ENCODE results near the gene BTBD18.

Gene BTBD18

GRCh38 chr11:57764566-57764965 lies 12.9 kb upstream of the BTBD18 start:
- H3K27ac Mint-ChIP-seq: no peak overlapping the region
- H3K9me3 Mint-ChIP-seq: no peaks in the 10 kb centered on the region
- H3K36me3 Mint-ChIP-seq (ENCODE audit: insufficient read depth): no peaks in the 10 kb centered on the region
- DNase-seq (no peak), ATAC-seq (replicated peaks) (no peak)
- no peaks in the 10 kb centered on the region for H3K4me1 Mint-ChIP-seq (ENCODE audit: low read depth in 2 of 2)
- H3K27me3 Mint-ChIP-seq: no peaks in the 10 kb centered on the region
- no peak overlapping the region for H3K4me3 Mint-ChIP-seq

- Mint-ChIP-seq H3K27ac (no peak overlapping the region), H3K27me3 (no peaks in the 10 kb centered on the region), H3K4me3 (no peak overlapping the region), H3K36me3 (ENCODE audit: insufficient read depth) (no peaks in the 10 kb centered on the region), H3K4me1 (ENCODE audit: low read depth in 2 of 2) (no peaks in the 10 kb centered on the region), H3K9me3 (no peaks in the 10 kb centered on the region)
- no peak for DNase-seq
- ATAC-seq (replicated peaks): no peak
Measured at GRCh38 chr11:57764021-57764420, 12.4 kb upstream of the BTBD18 start.

GRCh38 chr11:57763568-57763967 lies 11.9 kb upstream of the BTBD18 start:
- H3K27ac Mint-ChIP-seq: no peak overlapping the region
- H3K36me3 Mint-ChIP-seq (ENCODE audit: insufficient read depth): no peaks in the 10 kb centered on the region
- no peak overlapping the region for H3K4me3 Mint-ChIP-seq
- H3K4me1 Mint-ChIP-seq (ENCODE audit: low read depth in 2 of 2): no peaks in the 10 kb centered on the region
- ATAC-seq (replicated peaks): no peak
- no peaks in the 10 kb centered on the region for H3K9me3 Mint-ChIP-seq
- no peak for DNase-seq
- no peaks in the 10 kb centered on the region for H3K27me3 Mint-ChIP-seq

GRCh38 chr11:57762235-57762861 lies 10.7 kb upstream of the BTBD18 start:
- Mint-ChIP-seq H3K27ac (no peak overlapping the region), H3K9me3 (no peaks in the 10 kb centered on the region), H3K27me3 (no peaks in the 10 kb centered on the region), H3K36me3 (ENCODE audit: insufficient read depth) (no peaks in the 10 kb centered on the region), H3K4me3 (no peak overlapping the region), H3K4me1 (ENCODE audit: low read depth in 2 of 2) (no peaks in the 10 kb centered on the region)
- ATAC-seq (replicated peaks): no peak
- DNase-seq: no peak

- H3K27me3 Mint-ChIP-seq: no peaks in the 10 kb centered on the region
- no peak within 1 kb of the TSS for H3K27ac Mint-ChIP-seq
- no peaks in the 10 kb centered on the region for H3K36me3 Mint-ChIP-seq (ENCODE audit: insufficient read depth)
- peak within 1 kb of the TSS in 1 of 2 donors; percentile 3 for H3K4me3 Mint-ChIP-seq
- ATAC-seq (replicated peaks) (no peak), DNase-seq (no peak)
- no peaks in the 10 kb centered on the region for H3K4me1 Mint-ChIP-seq (ENCODE audit: low read depth in 2 of 2)
- no peaks in the 10 kb centered on the region for H3K9me3 Mint-ChIP-seq
Measured at GRCh38 chr11:57761301-57762234, 9.9 kb upstream of the BTBD18 start, which contains the start of gene CTNND1. Gene CTNND1, plus strand, starts transcription at chr11:57761802. Its CDS starts 29,677 bp downstream, at chr11:57791479.

- no peaks in the 10 kb centered on the region for H3K27me3 Mint-ChIP-seq
- H3K36me3 Mint-ChIP-seq (ENCODE audit: insufficient read depth): no peaks in the 10 kb centered on the region
- no peak overlapping the region for H3K27ac Mint-ChIP-seq
- H3K4me3 Mint-ChIP-seq: no peak overlapping the region
- no peaks in the 10 kb centered on the region for H3K9me3 Mint-ChIP-seq
- DNase-seq: no peak
- no peak for ATAC-seq (replicated peaks)
- no peaks in the 10 kb centered on the region for H3K4me1 Mint-ChIP-seq (ENCODE audit: low read depth in 2 of 2)
Measured at GRCh38 chr11:57758174-57758573, 6.6 kb upstream of the BTBD18 start.

GRCh38 chr11:57752954-57753353 lies 1.3 kb upstream of the BTBD18 start:
- Mint-ChIP-seq H3K4me1 (ENCODE audit: low read depth in 2 of 2) (no peaks in the 10 kb centered on the region), H3K27me3 (no peaks in the 10 kb centered on the region), H3K9me3 (no peaks in the 10 kb centered on the region), H3K36me3 (ENCODE audit: insufficient read depth) (no peaks in the 10 kb centered on the region), H3K4me3 (no peak overlapping the region), H3K27ac (no peak overlapping the region)
- DNase-seq (no peak), ATAC-seq (replicated peaks) (no peak)

- Mint-ChIP-seq H3K4me1 (ENCODE audit: low read depth in 2 of 2) (no peaks in the 10 kb centered on the region), H3K27ac (no peak overlapping the region), H3K4me3 (no peak overlapping the region), H3K27me3 (no peaks in the 10 kb centered on the region), H3K9me3 (no peaks in the 10 kb centered on the region), H3K36me3 (ENCODE audit: insufficient read depth) (peaks cover 5% of the 10 kb centered on the region)
- ATAC-seq (replicated peaks): no peak
- DNase-seq: no peak
Measured at GRCh38 chr11:57751176-57751575, 443 bp downstream of the BTBD18 start.

- no peaks in the 10 kb centered on the region for H3K9me3 Mint-ChIP-seq
- H3K4me1 Mint-ChIP-seq (ENCODE audit: low read depth in 2 of 2): peaks cover 12 to 15% of the 10 kb centered on the region in 2 donors
- ATAC-seq (replicated peaks) (no peak), DNase-seq (no peak)
- H3K27me3 Mint-ChIP-seq: no peaks in the 10 kb centered on the region
- H3K4me3 Mint-ChIP-seq: no peak overlapping the region
- H3K27ac Mint-ChIP-seq: peak overlapping the region; percentile 3 to 81
- H3K36me3 Mint-ChIP-seq (ENCODE audit: insufficient read depth): peaks cover 44% of the 10 kb centered on the region
Measured at GRCh38 chr11:57746920-57747319, 4.7 kb downstream of the BTBD18 start.

- Mint-ChIP-seq H3K27me3 (no peaks in the 10 kb centered on the region), H3K4me1 (ENCODE audit: low read depth in 2 of 2) (peaks cover 19 to 20% of the 10 kb centered on the region in 2 donors), H3K27ac (peak overlapping the region; percentile 3 to 84), H3K4me3 (no peak overlapping the region), H3K9me3 (no peaks in the 10 kb centered on the region), H3K36me3 (ENCODE audit: insufficient read depth) (peaks cover 54% of the 10 kb centered on the region)
- ATAC-seq (replicated peaks) (no peak), DNase-seq (no peak)
Measured at GRCh38 chr11:57745206-57745605, 6.4 kb downstream of the BTBD18 start.

GRCh38 chr11:57744357-57744756 lies 7.3 kb downstream of the BTBD18 start:
- DNase-seq (no peak), ATAC-seq (replicated peaks) (no peak)
- no peaks in the 10 kb centered on the region for H3K27me3 Mint-ChIP-seq
- H3K36me3 Mint-ChIP-seq (ENCODE audit: insufficient read depth): peaks cover 61% of the 10 kb centered on the region
- no peak overlapping the region for H3K4me3 Mint-ChIP-seq
- no peaks in the 10 kb centered on the region for H3K9me3 Mint-ChIP-seq
- peaks cover 19 to 20% of the 10 kb centered on the region in 2 donors for H3K4me1 Mint-ChIP-seq (ENCODE audit: low read depth in 2 of 2)
- H3K27ac Mint-ChIP-seq: peak overlapping the region; percentile 60 to 84

GRCh38 chr11:57742087-57742452 lies 9.5 kb downstream of the BTBD18 start:
- H3K4me1 Mint-ChIP-seq (ENCODE audit: low read depth in 2 of 2): peaks cover 20 to 26% of the 10 kb centered on the region in 2 donors
- DNase-seq: no peak
- peaks cover 76% of the 10 kb centered on the region for H3K36me3 Mint-ChIP-seq (ENCODE audit: insufficient read depth)
- no peaks in the 10 kb centered on the region for H3K27me3 Mint-ChIP-seq
- H3K4me3 Mint-ChIP-seq: peak overlapping the region; percentile 95 to 97
- no peaks in the 10 kb centered on the region for H3K9me3 Mint-ChIP-seq
- H3K27ac Mint-ChIP-seq: peak overlapping the region; percentile 99
- no peak for ATAC-seq (replicated peaks)

GRCh38 chr11:57741132-57742086 lies 10.2 kb downstream of the BTBD18 start, which contains the start of gene SELENOH:
Gene SELENOH, plus strand, starts transcription at chr11:57741491. Its CDS starts 105 bp downstream, at chr11:57741596.
- no peaks in the 10 kb centered on the region for H3K9me3 Mint-ChIP-seq
- H3K27ac Mint-ChIP-seq: peak within 1 kb of the TSS; percentile 99
- peaks cover 20 to 26% of the 10 kb centered on the region in 2 donors for H3K4me1 Mint-ChIP-seq (ENCODE audit: low read depth in 2 of 2)
- no peaks in the 10 kb centered on the region for H3K27me3 Mint-ChIP-seq
- peaks cover 77% of the 10 kb centered on the region for H3K36me3 Mint-ChIP-seq (ENCODE audit: insufficient read depth)
- H3K4me3 Mint-ChIP-seq: peak within 1 kb of the TSS; percentile 95 to 97
- DNase-seq (peak; percentile 90 to 94 (median 90)), ATAC-seq (replicated peaks) (peak; percentile 83)

All from effector memory CD8-positive, alpha-beta T cell (primary cell).